ENCODE measurements around the gene HBG1. TPM values are rescaled to one million over a fixed set of nuclear protein-coding genes. Genes with fewer than 3 reads are reported as not detected.

HBG1 gene
- total RNA-seq, 1 donor: not detected

DNA sequence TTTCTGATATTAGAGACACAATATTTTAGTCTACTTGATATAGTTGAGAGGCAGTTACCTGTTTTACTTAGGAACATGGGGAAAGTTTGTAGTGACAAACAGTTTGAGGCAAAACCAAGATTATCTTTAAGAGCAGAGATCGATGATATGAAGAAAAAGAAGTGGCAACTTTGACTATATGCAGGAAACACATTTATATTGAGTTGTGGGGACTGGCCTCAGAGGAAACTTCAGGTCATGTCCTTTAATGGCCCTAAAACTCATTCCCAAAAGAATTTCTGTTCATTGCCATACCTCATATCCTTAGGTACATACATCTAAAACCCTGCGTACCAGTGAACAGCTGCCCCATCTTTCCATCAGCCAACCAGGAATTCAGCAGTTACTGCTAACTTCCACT, 4.5 kb downstream of the HBG1 start:
- no peak for DNase-seq (ENCODE audit: low read depth)
- TF ChIP-seq, protein P1, sequence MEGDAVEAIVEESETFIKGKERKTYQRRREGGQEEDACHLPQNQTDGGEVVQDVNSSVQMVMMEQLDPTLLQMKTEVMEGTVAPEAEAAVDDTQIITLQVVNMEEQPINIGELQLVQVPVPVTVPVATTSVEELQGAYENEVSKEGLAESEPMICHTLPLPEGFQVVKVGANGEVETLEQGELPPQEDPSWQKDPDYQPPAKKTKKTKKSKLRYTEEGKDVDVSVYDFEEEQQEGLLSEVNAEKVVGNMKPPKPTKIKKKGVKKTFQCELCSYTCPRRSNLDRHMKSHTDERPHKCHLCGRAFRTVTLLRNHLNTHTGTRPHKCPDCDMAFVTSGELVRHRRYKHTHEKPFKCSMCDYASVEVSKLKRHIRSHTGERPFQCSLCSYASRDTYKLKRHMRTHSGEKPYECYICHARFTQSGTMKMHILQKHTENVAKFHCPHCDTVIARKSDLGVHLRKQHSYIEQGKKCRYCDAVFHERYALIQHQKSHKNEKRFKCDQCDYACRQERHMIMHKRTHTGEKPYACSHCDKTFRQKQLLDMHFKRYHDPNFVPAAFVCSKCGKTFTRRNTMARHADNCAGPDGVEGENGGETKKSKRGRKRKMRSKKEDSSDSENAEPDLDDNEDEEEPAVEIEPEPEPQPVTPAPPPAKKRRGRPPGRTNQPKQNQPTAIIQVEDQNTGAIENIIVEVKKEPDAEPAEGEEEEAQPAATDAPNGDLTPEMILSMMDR (IDR thresholded peaks at IDR 0.05; ENCODE audit: insufficient read depth, low read depth, low read length): no peak
- no peak overlapping the region for H3K4me3 ChIP-seq (ENCODE audit: low read depth, low read length)

DNA sequence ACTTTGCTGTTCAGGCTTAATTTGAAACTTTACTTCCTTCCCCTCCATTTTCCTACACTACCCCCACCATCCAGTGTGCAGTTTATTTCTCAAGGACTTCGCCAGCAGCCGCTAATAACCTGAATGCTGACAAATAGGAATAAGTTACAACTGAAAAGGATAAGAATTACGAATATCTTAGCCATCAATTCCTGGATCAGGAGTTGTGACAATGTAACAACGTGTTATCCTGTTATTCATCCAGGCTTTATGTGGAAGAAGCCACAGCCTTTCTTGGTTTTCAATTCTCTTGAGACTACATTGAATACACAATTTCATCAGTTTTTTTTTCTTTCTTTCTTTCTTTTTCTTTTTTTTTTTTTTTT, 5.9 kb downstream of the HBG1 start:
- H3K4me3 ChIP-seq (ENCODE audit: low read depth, low read length): no peak overlapping the region
- DNase-seq (ENCODE audit: low read depth): no peak
- TF ChIP-seq, protein P1 (IDR thresholded peaks at IDR 0.05; ENCODE audit: insufficient read depth, low read depth, low read length): no peak

DNA sequence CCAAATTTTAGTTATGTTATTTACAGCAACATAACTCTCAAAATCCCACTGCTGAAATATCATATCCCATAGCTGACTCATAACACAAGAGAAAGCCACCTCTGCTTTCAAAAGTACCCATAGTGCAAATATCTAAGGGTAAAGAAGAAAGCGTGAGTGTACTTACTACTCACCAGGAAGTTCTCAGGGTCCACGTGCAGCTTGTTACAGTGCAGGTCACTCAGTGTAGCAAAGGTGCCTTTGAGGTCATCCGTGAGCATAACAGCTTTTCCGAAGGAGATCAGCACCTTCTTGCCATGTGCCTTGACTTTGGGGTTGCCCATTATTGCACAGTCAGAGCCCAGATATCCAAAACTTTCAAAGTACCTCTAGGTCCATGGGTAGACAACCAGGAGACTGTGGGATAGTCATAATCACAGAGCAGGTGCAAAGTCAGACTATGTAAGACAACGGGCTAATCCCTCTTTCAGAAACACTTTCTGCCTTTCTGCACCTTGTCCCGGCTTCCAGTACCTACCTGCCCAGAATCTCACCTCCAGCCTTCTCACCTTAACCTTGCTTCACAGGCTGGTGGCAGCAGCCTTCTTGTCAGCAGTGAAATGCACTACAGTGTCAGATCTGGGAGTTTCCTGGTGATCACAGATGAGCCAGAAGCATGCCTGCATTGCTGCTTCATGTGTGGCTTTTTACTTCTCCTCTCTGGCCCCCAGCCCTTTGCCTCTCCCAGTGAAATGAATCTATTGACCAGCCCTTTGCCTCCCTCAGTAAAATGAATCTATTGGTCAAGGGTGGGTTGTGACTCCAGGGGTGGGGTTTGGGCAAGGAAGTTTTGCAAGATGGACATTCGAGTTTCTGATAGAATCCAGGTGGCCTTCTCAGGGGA, 6.5 kb downstream of the HBG1 start:
- no peak for DNase-seq (ENCODE audit: low read depth)
- no peak overlapping the region for H3K4me3 ChIP-seq (ENCODE audit: low read depth, low read length)
- TF ChIP-seq, protein P1 (IDR thresholded peaks at IDR 0.05; ENCODE audit: insufficient read depth, low read depth, low read length): no peak

DNA sequence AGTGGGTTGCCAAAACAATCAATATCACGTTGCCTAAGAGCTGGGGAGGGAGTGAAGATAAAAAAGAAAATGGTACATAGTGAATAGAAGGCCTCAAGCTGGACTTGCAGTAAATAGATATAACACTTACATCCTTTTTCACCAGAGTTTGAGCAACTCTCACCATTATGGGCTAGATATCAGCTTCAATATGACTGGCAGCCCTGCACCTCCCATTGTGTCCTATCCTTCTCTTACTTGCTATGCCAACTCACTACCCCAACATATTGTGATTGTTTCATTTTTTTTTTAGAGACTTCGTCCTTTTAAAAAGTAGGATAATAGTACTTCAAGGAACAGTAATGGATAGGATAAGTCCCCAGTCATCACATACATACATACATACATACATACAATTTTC, 7.4 kb downstream of the HBG1 start:
- H3K4me3 ChIP-seq (ENCODE audit: low read depth, low read length): no peak overlapping the region
- TF ChIP-seq, protein P1 (IDR thresholded peaks at IDR 0.05; ENCODE audit: insufficient read depth, low read depth, low read length): no peak
- no peak for DNase-seq (ENCODE audit: low read depth)

DNA sequence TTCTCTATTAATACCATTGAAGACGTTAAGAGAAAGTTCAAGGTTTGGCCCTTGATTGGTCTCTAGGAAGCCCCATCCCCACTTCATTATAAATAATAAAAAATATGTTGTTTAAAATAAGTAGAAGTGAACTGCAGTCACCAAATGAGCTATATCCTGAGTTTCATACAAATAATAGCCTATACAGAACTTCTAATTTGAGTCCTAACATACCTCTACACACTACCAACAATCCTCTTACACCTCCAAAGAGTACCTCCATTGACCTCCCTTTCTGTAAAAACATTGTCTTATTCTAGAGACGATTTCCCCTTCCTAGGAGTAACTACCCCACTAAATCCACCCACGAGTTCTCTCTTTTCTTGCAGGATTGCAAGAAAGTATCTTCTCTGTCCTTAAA, 8.2 kb downstream of the HBG1 start:
- no peak for DNase-seq (ENCODE audit: low read depth)
- TF ChIP-seq, protein P1 (IDR thresholded peaks at IDR 0.05; ENCODE audit: insufficient read depth, low read depth, low read length): no peak
- no peak overlapping the region for H3K4me3 ChIP-seq (ENCODE audit: low read depth, low read length)

DNA sequence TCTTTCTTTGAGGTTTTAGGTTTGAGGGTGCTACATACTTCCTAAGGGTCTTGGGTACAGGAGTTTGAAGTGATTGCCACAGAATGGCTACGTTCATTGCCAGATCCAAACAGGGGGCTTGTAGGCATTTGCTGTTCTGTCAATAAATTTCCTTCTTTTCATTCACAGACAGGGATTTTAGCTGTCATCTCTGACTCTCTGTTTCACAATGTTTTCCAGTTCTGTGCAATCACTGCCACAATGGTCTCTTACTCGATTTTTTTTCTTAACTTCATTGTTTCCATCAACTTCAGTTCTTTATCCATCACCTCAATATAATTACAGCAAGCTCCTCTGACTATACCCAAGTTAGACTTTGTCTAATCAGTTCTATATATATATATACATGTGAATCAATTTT, 9.2 kb downstream of the HBG1 start:
- no peak overlapping the region for H3K4me3 ChIP-seq (ENCODE audit: low read depth, low read length)
- TF ChIP-seq, protein P1 (IDR thresholded peaks at IDR 0.05; ENCODE audit: insufficient read depth, low read depth, low read length): no peak
- no peak for DNase-seq (ENCODE audit: low read depth)

DNA sequence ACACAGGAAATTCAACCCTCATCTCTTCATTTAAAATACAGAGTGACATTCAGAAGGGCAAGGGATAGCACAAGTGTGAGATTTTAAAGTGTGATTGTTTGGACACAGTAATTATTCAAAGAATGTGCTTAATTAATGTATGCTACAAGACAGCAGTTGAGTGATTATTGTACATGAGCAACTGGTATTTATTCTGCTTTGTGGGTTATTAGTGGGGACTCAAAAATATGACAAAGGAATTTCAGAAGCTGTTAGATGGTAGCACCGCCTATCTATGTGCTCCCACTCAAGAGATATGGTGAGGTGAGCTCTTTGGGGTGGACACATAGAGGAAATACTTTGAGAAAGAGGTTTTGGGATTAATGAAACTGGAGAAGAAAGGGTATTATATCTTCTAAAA, 9.6 kb downstream of the HBG1 start:
- TF ChIP-seq, protein P1 (IDR thresholded peaks at IDR 0.05; ENCODE audit: insufficient read depth, low read depth, low read length): no peak
- H3K4me3 ChIP-seq (ENCODE audit: low read depth, low read length): no peak overlapping the region
- DNase-seq (ENCODE audit: low read depth): no peak

All from fibroblast of villous mesenchyme (primary cell).